Choroid plexus epithelial cell (primary cell): Measurements from ENCODE around the gene HTRA3.

Experiments
- DNase-seq: peaks from one replicate; pipeline ENCODE4 v3.0.0-alpha.2; 2010; ENCODE audit warnings: low read depth
- H3K4me3 ChIP-seq: 2 replicates; pipeline ENCODE4 v1.5.1; 2011; ENCODE audit warnings: low read depth, mild to moderate bottlenecking, control low read depth, low read length, moderate library complexity
- CTCF ChIP-seq: conservative IDR thresholded peaks from 2 replicates; pipeline ENCODE4 v1.5.1; 2011; ENCODE audit warnings: low read depth, mild to moderate bottlenecking, control low read depth, inconsistent platforms, low read length, moderate library complexity

Gene HTRA3

GRCh38 chr4:8274765-8275547 is 5.4 kb downstream of the HTRA3 start:
- peak; percentile 95 for DNase-seq
- H3K4me3 ChIP-seq, result no peak overlapping the region
- peak; percentile 75 for TF ChIP-seq CTCF

DNA sequence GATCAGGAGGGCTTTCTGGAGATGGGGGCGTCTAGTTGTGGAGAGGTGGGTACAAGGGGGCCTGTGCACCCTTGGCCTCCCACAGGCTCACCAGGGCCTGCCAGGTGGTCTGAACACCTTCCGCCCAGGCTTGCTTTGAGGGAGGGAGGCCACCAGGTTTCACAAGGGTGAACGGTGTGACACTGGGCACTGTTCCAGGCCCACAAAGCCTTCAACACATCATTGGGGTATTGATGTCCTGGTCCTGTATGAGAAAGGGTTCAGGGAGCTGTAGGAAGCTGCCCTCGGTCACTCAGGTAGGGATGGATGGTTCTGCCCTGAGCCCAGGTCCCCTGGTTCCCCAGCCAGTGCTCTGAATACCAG is 6.0 kb downstream of the HTRA3 start:
- DNase-seq, result no peak
- no peak for TF ChIP-seq CTCF
- no peak overlapping the region for H3K4me3 ChIP-seq

DNA sequence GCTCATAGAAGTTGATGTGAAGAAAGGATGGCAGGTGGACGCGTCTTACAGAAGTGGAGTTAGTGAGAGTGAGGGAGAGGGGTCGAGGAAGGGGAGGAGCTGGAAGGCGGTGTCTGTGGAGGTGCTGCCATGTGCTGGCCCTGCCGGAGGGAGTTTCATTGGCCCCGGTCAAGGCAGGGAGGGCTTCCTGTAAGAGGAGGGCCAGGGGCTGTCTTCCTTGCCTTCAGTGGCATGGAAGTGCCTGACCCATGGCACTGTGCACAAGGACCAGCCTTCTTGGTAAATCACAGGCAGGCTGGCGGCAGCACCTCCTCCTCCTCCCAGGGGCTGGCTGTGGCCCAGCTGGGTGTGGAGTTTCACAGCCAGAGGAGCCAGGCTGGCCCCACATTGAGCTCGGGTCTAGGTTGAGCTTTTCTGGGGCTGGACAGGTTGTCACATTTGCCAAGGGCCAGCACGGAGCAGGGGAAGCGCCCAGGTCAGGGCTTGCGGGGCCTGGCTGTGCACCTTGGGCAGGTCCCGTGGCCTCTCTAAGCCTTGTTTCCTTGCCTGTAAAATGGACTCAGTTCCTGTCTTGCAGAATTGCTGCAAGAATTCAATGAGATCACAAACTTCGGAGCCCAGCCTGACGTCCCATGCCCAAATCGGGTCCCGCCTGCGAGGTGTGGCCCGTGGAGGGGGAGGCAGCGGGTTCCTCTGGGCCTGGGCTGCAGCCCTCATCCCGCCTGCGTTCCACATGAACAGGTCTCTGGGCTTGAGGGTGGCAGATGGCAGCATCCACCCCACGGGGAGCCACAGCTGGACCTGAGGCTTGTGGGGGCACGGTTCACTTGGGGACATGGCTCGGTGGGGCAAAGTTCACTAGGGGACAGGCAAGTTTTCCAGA is 7.0 kb downstream of the HTRA3 start:
- peak; percentile 42 for DNase-seq
- no peak for TF ChIP-seq CTCF
- H3K4me3 ChIP-seq, result no peak overlapping the region

GRCh38 chr4:8277356-8278008 is 7.9 kb downstream of the HTRA3 start:
- DNase-seq, result no peak
- peak; percentile 28 for TF ChIP-seq CTCF
- no peak overlapping the region for H3K4me3 ChIP-seq

- DNase-seq, result no peak
Measured at GRCh38 chr4:8278009-8278395, 8.4 kb downstream of the HTRA3 start.

More at GRCh38 chr4:8278009-8278395, 8.4 kb downstream of the HTRA3 start:
- no peak for TF ChIP-seq CTCF
- no peak overlapping the region for H3K4me3 ChIP-seq
